WTC11 (cell line): ENCODE results near the gene PLXNB2. TPM values are rescaled to one million over a fixed set of nuclear protein-coding genes. Genes with fewer than 3 reads are reported as not detected.

Experiments used
- CREB1 ChIP-seq: sonication (generic); formaldehyde crosslinking; IDR thresholded peaks from 2 replicates; pipeline ENCODE4 v1.8.0; 2023; ENCODE audit warnings: mild to moderate bottlenecking, missing genetic modification reagents
- GRHL2 ChIP-seq: fragments of 250-450 bp; sonication (Bioruptor Pico); IDR thresholded peaks from 2 replicates; pipeline ENCODE4 v1.8.0; 2022; ENCODE audit warnings: mild to moderate bottlenecking, moderate library complexity; ENCODE audit not compliant: insufficient replicate concordance, severe bottlenecking
- IRF2 ChIP-seq: sonication (generic); formaldehyde crosslinking; IDR thresholded peaks from 2 replicates; pipeline ENCODE4 v1.8.0; 2022; ENCODE audit warnings: low read depth, missing genetic modification reagents, borderline replicate concordance
- SMAD4 ChIP-seq: sonication (generic); formaldehyde crosslinking; IDR thresholded peaks from 2 replicates; pipeline ENCODE4 v1.8.0; 2022; ENCODE audit warnings: mild to moderate bottlenecking, missing genetic modification reagents
- total RNA-seq: library from RNA; stranded (reverse); gene quantifications from 3 replicates; pipeline ENCODE4 v1.2.3, GENCODE V29; 2021
- TF ChIP-seq, protein P1 (sequence below): sonication (generic); formaldehyde crosslinking; IDR thresholded peaks from 2 replicates; pipeline ENCODE4 v1.8.1; 2023; ENCODE audit warnings: mild to moderate bottlenecking, missing genetic modification reagents, borderline replicate concordance
- TF ChIP-seq, protein P2 (sequence below): fragments of 250-450 bp; sonication (Bioruptor Pico); IDR thresholded peaks from 2 replicates; pipeline ENCODE4 v1.9.0; 2021; ENCODE audit warnings: mild to moderate bottlenecking
- TF ChIP-seq, protein P3 (sequence below): sonication (generic); formaldehyde crosslinking; IDR thresholded peaks from 2 replicates; pipeline ENCODE4 v1.8.1; 2023; ENCODE audit warnings: mild to moderate bottlenecking, missing genetic modification reagents, moderate library complexity
- TF ChIP-seq, protein P4 (sequence below): sonication (generic); formaldehyde crosslinking; conservative IDR thresholded peaks from 2 replicates; pipeline ENCODE4 v1.8.1; 2022; ENCODE audit warnings: mild to moderate bottlenecking, missing genetic modification reagents

PLXNB2 gene
- total RNA-seq, 1 experiment from 2014 or later = 113 TPM

DNA sequence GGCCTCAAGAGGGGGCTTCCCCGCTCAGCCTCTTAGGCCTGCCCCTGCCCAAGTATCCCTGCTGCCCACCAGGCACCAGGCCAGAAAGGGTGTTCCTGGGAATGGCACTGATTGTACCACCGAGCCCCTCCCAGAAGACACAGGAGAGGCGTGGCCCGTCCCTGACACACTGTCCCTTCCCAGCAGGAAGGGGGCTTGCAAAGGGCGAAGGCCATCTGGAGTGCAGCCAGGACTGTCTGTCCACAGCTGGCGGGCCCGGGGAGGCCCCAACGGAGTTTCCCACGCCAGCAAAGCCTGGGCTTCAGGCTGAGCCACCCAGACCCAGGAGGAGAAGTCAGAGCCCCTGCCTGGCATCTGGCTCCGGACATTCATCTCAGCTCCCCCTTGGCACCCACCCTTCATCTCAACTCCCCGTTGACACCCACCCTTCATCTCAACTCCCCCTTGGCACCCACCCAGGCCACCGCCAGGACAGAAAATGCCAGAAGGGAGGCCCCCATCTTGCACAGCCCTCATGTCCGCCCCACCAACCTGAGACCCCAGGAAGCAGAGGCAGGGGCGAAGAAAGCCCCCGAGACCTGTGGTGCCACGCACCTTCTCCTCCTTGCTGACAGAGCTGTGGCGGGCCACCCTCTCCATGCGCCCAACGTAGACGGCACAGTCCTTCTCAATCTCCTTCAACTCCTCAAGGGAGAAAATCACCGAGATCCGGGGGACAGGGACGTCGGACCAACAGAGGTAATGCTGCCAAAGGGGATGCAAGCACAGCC is 82.1 kb downstream of the PLXNB2 start (continued):
- TF ChIP-seq, protein P1, sequence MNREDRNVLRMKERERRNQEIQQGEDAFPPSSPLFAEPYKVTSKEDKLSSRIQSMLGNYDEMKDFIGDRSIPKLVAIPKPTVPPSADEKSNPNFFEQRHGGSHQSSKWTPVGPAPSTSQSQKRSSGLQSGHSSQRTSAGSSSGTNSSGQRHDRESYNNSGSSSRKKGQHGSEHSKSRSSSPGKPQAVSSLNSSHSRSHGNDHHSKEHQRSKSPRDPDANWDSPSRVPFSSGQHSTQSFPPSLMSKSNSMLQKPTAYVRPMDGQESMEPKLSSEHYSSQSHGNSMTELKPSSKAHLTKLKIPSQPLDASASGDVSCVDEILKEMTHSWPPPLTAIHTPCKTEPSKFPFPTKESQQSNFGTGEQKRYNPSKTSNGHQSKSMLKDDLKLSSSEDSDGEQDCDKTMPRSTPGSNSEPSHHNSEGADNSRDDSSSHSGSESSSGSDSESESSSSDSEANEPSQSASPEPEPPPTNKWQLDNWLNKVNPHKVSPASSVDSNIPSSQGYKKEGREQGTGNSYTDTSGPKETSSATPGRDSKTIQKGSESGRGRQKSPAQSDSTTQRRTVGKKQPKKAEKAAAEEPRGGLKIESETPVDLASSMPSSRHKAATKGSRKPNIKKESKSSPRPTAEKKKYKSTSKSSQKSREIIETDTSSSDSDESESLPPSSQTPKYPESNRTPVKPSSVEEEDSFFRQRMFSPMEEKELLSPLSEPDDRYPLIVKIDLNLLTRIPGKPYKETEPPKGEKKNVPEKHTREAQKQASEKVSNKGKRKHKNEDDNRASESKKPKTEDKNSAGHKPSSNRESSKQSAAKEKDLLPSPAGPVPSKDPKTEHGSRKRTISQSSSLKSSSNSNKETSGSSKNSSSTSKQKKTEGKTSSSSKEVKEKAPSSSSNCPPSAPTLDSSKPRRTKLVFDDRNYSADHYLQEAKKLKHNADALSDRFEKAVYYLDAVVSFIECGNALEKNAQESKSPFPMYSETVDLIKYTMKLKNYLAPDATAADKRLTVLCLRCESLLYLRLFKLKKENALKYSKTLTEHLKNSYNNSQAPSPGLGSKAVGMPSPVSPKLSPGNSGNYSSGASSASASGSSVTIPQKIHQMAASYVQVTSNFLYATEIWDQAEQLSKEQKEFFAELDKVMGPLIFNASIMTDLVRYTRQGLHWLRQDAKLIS (CRISPR knock-in tag) = no peak
- TF ChIP-seq SMAD4 (CRISPR knock-in tag) = no peak
- no peak for TF ChIP-seq IRF2 (CRISPR knock-in tag)
- TF ChIP-seq, protein P2, sequence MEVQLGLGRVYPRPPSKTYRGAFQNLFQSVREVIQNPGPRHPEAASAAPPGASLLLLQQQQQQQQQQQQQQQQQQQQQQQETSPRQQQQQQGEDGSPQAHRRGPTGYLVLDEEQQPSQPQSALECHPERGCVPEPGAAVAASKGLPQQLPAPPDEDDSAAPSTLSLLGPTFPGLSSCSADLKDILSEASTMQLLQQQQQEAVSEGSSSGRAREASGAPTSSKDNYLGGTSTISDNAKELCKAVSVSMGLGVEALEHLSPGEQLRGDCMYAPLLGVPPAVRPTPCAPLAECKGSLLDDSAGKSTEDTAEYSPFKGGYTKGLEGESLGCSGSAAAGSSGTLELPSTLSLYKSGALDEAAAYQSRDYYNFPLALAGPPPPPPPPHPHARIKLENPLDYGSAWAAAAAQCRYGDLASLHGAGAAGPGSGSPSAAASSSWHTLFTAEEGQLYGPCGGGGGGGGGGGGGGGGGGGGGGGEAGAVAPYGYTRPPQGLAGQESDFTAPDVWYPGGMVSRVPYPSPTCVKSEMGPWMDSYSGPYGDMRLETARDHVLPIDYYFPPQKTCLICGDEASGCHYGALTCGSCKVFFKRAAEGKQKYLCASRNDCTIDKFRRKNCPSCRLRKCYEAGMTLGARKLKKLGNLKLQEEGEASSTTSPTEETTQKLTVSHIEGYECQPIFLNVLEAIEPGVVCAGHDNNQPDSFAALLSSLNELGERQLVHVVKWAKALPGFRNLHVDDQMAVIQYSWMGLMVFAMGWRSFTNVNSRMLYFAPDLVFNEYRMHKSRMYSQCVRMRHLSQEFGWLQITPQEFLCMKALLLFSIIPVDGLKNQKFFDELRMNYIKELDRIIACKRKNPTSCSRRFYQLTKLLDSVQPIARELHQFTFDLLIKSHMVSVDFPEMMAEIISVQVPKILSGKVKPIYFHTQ (CRISPR knock-in tag) = no peak
- TF ChIP-seq CREB1 = no peak
- TF ChIP-seq, protein P3, sequence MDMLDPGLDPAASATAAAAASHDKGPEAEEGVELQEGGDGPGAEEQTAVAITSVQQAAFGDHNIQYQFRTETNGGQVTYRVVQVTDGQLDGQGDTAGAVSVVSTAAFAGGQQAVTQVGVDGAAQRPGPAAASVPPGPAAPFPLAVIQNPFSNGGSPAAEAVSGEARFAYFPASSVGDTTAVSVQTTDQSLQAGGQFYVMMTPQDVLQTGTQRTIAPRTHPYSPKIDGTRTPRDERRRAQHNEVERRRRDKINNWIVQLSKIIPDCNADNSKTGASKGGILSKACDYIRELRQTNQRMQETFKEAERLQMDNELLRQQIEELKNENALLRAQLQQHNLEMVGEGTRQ = no peak
- TF ChIP-seq GRHL2 (CRISPR knock-in tag) = no peak
- TF ChIP-seq, protein P4, sequence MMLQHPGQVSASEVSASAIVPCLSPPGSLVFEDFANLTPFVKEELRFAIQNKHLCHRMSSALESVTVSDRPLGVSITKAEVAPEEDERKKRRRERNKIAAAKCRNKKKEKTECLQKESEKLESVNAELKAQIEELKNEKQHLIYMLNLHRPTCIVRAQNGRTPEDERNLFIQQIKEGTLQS = no peak

Other genes starting within 250 kb of the PLXNB2 start
- 0.30 TPM in 1 of 3 replicates, not detected in the others for gene TTLL8, start 249.3 kb downstream of the PLXNB2 start, total RNA-seq
- 0.13 to 0.16 TPM (median 0.16 TPM) in 3 replicates for gene MLC1, start 222.2 kb downstream of the PLXNB2 start, total RNA-seq
- gene MOV10L1, start 217.6 kb downstream of the PLXNB2 start, total RNA-seq = not detected in 3 replicates
- gene PANX2, start 136.9 kb downstream of the PLXNB2 start, total RNA-seq = 10.2 to 10.7 TPM (median 10.3 TPM) in 3 replicates
- 79.9 to 90.4 TPM (median 81.3 TPM) in 3 replicates for gene TRABD, start 121.7 kb downstream of the PLXNB2 start, total RNA-seq
- gene SELENOO, start 106.6 kb downstream of the PLXNB2 start, total RNA-seq = 27.0 to 29.8 TPM (median 28.8 TPM) in 3 replicates
- gene TUBGCP6, start 62.6 kb downstream of the PLXNB2 start, total RNA-seq = 36.3 to 45.4 TPM (median 40.8 TPM) in 3 replicates
- gene HDAC10, start 56.4 kb downstream of the PLXNB2 start, total RNA-seq = 31.9 to 40.9 TPM (median 38.2 TPM) in 3 replicates
- 26.9 to 31.0 TPM (median 28.8 TPM) in 3 replicates for gene MAPK12, start 46.0 kb downstream of the PLXNB2 start, total RNA-seq
- gene MAPK11, start 37.3 kb downstream of the PLXNB2 start, total RNA-seq = 1.4 to 2.3 TPM (median 1.9 TPM) in 3 replicates
- gene DENND6B, start 19.4 kb upstream of the PLXNB2 start, total RNA-seq = 2.3 to 2.7 TPM (median 2.5 TPM) in 3 replicates
- 41.5 to 47.8 TPM (median 46.7 TPM) in 3 replicates for gene PPP6R2, start 35.7 kb upstream of the PLXNB2 start, total RNA-seq
- gene SBF1, start 167.4 kb upstream of the PLXNB2 start, total RNA-seq = 87.1 to 108 TPM (median 91.5 TPM) in 3 replicates
- 6.3 to 10.9 TPM (median 7.6 TPM) in 3 replicates for gene ADM2, start 173.9 kb upstream of the PLXNB2 start, total RNA-seq
- 0.33 to 0.57 TPM (median 0.41 TPM) in 3 replicates for gene MIOX, start 179.2 kb upstream of the PLXNB2 start, total RNA-seq
- gene LMF2, start 200.1 kb upstream of the PLXNB2 start, total RNA-seq = 38.1 to 43.7 TPM (median 39.8 TPM) in 3 replicates
- 69.8 to 78.4 TPM (median 70.3 TPM) in 3 replicates for gene NCAPH2, start 200.6 kb upstream of the PLXNB2 start, total RNA-seq
- 1.5 to 5.5 TPM in 2 of 3 replicates, not detected in the other for gene SCO2, start 218.0 kb upstream of the PLXNB2 start, total RNA-seq
- 1.2 to 1.8 TPM (median 1.5 TPM) in 3 replicates for gene TYMP, start 222.4 kb upstream of the PLXNB2 start, total RNA-seq
- not detected in 3 replicates for gene KLHDC7B, start 238.3 kb upstream of the PLXNB2 start, total RNA-seq